Superior temporal gyrus (tissue), 1 donor: ENCODE measurements around the gene IGSF8.
A peak's percentile ranks its signal among the peaks of the same experiment; 100 is the strongest.

Experiments used
- DNase-seq: peaks from one replicate; pipeline ENCODE4 v3.0.0-alpha.2; 2016; ENCODE audit errors: extremely low spot score

IGSF8 gene, protein sequence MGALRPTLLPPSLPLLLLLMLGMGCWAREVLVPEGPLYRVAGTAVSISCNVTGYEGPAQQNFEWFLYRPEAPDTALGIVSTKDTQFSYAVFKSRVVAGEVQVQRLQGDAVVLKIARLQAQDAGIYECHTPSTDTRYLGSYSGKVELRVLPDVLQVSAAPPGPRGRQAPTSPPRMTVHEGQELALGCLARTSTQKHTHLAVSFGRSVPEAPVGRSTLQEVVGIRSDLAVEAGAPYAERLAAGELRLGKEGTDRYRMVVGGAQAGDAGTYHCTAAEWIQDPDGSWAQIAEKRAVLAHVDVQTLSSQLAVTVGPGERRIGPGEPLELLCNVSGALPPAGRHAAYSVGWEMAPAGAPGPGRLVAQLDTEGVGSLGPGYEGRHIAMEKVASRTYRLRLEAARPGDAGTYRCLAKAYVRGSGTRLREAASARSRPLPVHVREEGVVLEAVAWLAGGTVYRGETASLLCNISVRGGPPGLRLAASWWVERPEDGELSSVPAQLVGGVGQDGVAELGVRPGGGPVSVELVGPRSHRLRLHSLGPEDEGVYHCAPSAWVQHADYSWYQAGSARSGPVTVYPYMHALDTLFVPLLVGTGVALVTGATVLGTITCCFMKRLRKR

DNA sequence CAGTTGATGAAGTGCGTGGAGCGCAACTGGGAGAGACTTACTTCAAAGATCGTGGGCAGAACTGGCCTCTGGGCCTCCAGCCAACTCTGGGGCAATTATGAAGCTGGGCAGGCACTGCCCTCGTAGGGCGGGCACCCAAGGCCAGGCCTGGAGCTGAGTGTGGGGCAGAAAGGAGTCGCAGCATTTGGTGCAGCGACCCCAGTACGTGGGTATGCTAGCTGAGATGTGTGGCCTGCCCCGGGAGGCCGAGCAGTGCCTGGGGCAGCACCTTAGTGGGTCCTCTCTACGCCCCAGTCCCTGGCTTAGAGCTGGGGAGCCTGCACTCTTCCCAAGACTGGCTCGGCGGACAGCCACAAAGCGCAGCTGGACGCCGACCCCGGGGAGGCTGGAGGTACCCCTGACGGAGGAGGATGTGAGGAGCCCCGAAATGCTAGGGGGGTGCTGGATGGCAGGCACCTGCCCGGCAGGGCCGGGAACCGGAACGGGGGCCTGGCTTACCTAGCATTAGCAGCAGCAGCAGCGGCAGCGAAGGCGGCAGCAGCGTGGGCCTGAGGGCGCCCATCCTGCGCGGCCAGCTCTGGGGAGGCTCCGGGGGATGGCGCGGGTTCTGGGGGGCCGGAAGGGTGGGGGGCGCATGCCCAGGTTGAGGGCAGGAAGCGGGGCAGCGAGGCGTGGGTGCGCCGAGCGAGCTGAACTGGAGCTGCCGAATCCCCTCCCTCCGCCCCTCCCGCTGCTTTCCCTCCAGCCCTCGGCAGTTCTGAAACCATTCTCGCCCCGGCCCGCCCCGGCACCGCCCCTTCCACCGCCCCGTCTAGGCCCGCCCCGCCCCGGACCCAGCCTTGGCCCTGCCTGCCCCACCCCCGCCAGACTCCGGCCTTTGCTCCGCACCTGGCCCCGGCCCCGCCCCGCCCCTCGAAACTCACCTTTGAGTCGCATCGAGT, at the start of gene IGSF8:
Gene IGSF8, minus strand, starts transcription at position 709 of the 941 bp plus-strand sequence. Its CDS starts 147 bp downstream, at position 562.
- DNase-seq = peak; percentile 77

DNA sequence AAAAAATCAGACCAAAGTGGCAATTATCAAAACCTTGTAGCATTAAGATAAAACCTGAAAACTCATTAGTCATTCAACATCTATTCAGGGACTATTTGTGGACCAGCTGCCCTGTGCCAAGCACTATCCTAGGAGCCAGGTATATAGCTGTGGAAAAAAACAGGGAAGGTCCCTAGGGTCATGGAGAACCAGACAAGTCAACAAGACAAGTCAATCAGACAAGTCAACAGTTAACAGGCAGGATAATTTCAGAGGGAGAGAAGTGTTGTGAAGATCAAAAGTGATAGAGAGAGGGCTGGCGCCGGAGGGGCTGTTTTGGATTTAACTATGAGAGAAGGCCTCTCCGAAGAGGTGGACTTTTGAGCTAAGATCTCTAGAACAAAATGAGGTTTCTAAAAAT, 49.7 kb upstream of the IGSF8 start:
- no peak for DNase-seq

GRCh38 chr1:160146107-160146506, 47.7 kb upstream of the IGSF8 start:
- no peak for DNase-seq

- no peak for DNase-seq
Observed at GRCh38 chr1:160144921-160145320, 46.5 kb upstream of the IGSF8 start.

DNA sequence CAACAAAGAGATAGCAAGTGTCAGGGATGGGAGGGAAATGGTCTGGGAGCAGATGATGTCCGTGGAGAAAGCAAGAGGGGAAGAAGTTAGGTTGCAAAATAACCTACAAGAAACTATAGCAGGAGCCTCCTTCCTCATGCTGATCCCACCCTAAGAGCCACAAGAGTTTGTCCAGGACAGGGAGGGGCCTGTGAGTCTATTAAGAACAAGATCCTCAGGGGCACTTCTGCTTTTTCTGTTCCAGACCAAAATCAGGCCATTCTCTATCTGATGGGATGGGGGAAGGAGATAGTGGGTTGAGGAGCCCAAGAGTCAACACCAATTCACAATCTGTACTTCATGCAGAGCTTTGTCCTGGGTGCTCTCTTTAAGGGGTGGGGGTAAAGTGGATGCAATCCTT, 45.3 kb upstream of the IGSF8 start:
- no peak for DNase-seq

- DNase-seq = no peak
Observed at GRCh38 chr1:160139840-160140239, 41.4 kb upstream of the IGSF8 start.

GRCh38 chr1:160137216-160137862, 38.9 kb upstream of the IGSF8 start:
- no peak for DNase-seq

- DNase-seq = no peak
Observed at GRCh38 chr1:160136926-160137200, 38.4 kb upstream of the IGSF8 start.

DNA sequence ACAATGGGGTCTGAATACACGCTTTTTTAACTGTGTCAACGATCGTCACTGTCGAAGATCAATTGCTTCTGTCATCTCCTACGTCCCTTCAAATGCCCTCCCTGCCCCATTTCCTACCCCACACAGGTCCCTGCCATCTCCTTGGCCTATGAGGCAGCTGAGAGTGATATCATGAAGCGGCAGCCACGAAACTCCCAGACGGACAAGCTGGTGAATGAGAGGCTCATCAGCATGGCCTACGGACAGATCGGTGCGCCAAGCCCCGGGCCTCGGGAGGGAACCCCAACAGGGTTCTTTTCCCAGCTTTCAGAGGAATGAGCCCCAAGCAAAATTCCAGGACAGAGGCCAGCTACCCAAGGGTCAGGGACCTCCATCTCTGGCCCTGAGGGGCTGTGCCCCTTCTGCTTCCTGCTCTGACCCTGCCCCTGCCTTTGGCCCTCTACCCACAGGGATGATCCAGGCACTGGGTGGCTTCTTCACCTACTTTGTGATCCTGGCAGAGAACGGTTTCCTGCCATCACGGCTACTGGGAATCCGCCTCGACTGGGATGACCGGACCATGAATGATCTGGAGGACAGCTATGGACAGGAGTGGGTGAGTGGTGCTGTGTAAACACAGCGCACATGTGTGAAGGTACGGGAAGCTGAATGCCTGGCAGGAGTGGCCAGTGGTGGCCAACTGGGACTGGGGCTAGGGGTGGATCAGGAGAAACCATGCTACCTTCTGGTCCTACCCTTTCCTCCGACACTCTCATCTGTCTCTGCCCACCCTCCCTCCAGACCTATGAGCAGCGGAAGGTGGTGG, 37.9 kb upstream of the IGSF8 start:
- no peak for DNase-seq

GRCh38 chr1:160134791-160135572, 36.6 kb upstream of the IGSF8 start:
- DNase-seq = no peak

DNA sequence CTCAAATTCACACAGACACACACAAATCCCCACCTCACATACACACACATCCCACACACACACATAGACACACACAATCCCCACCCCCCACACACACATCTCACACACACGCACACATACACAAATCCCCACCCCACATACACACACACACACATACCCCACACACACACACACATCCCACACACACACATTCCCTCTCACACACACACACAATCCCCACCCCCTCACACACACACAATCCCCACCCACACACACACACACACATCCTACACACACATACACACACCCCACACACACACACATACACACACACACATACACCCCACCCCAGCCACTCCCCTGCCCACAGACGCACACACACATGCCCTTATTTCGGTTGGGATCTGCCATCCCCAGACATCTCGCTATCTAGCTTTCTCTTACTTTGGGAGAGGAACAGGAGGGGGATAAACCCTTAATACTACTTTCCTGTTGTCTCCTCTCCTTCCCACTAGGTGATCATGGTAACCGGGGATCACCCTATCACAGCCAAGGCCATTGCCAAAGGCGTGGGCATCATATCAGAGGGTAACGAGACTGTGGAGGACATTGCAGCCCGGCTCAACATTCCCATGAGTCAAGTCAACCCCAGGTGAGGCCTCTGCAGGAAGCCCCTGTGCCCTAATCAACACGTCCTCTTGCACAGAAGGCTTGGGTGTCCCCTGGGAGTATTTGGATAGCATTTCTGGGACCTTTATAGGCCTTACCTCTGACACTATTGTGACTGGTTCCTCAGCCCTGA, 35.8 kb upstream of the IGSF8 start:
- no peak for DNase-seq

GRCh38 chr1:160131803-160132565, 33.6 kb upstream of the IGSF8 start:
- DNase-seq = no peak

GRCh38 chr1:160130939-160131338, 32.5 kb upstream of the IGSF8 start:
- DNase-seq = no peak

GRCh38 chr1:160130486-160130885, 32.1 kb upstream of the IGSF8 start:
- DNase-seq = no peak

DNA sequence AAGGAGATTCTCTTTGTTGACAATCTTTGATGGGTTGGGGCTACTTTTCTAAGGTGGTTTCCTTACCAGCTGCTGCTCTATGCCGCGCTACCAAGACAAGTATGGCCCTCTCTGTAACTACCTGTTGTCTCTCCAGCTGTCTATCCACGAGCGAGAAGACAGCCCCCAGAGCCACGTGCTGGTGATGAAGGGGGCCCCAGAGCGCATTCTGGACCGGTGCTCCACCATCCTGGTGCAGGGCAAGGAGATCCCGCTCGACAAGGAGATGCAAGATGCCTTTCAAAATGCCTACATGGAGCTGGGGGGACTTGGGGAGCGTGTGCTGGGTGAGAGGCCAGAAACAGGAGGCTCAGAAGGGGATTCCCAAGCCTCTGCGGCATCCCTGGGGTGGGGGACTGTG, 31.5 kb upstream of the IGSF8 start:
- no peak for DNase-seq

DNA sequence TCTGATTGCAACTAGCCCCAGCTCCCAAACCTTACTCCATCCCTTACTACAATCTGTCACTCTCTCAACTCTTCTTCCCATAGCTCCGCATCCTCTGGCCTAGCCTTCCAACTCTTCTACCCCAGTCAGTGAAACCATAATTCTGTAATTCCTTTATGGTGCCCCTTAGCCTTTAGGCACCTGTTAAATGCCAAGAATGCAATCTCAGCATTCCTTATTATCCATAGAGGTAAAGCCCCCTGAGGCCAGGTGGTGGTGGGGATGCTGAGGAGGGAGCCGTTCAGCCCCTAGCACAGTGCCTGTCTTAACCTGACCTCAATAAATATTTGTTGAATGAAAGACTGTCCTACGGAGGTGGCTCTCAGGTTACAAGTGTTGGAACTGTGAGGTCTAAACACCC, 31.1 kb upstream of the IGSF8 start:
- DNase-seq = no peak

- no peak for DNase-seq
Observed at GRCh38 chr1:160129046-160129445, 30.6 kb upstream of the IGSF8 start.

DNA sequence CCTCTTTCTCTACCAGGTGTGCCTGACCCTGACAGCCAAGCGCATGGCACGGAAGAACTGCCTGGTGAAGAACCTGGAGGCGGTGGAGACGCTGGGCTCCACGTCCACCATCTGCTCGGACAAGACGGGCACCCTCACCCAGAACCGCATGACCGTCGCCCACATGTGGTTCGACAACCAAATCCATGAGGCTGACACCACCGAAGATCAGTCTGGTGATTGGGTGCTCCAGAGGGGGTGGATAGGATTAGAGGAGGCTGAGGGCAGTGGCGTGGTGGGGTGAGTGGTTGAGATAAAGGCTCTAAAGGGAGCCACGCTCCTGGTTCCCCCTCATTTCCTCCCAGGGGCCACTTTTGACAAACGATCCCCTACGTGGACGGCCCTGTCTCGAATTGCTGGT, 30.2 kb upstream of the IGSF8 start:
- no peak for DNase-seq
